Fibroblast of skin of left quadriceps (primary cell): ENCODE data around the gene DCHS1.

Experiments
- DNase-seq, 2 experiments: peaks; one replicate each; pipeline ENCODE4 v3.0.0-alpha.2; 2013; ENCODE audit warnings: low read depth in 2 of 2

The DCHS1 gene

DNA sequence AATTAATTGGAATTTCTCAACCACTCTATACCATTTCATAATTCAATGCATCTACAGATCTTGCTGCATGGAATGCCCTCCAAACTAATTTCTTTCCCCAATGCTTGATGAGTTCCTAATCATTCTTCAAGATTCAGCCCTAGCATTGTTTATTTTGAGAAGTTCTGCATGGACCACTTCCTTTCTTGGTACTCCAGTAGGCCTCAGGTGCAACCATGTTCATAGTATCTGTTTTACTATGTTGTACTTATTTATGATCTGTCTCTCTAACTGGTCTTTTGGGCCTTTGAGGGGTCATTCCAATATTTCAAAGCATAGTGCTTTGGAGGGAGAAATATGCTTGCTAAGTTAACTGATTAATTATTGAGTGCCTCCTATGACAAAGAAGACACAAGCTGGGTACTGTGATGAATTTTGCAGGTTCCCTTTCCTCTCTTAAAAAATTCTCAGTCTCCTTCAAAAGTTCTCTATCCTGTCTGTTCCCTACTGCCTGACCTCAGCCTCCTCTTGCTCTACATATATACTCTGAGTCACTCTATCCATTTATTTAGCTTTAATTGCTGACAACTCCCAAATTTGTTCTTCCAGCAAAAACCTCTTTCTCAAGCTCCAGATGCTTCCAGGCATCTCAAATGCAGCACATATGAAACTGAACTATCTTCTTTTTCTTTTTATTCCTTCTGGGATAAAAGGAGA is 18.1 kb upstream of the DCHS1 start:
- DNase-seq, result no peak

DNA sequence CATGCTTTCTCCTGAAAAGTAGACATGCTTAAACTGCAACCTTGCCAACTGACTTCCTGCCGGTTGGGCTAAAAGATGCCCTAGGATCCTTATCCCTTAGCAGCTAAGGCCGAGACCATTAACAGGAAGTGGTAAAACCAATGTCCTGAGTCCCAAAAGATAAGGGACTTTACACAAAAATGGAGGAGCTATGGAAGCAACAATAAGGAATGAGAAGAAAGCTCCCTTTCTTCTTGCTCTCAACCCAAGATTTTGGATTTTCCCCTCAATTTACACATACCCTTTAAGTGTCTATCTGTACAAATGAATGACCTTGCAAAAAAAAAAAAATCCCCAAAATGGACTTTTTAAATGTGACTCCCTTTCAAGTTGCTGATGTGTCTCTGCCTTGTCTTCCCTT is 16.4 kb upstream of the DCHS1 start:
- no peak for DNase-seq

DNA sequence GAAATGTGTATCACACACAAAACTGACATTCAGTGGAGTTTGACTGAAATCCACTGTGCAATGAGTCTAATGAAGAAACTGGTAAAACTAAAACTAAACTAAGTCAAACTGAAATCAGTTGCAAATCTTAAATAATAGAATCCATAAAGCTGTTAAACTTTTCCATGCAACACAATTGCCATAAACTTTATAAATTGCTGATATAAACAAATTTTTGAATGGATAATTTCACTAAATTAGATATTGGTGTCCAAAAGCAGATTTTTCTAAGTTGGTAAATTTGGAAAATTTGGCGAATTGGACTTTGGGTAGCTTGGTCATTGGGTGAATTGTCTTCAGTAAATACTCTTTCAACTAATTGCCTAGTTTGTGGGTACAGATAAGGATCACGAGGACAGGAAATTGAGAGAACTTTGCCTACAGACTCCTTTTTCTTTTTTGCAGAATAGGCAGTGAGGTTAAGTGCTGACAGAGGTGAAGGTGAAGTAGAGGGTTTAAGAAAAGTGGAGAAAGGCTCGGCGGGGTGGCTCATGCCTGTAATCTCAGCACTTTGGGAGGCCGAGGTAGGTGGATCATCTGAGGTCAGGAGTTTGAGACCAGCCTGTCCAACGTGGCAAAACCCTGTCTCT is 14.7 kb upstream of the DCHS1 start:
- no peak for DNase-seq

DNA sequence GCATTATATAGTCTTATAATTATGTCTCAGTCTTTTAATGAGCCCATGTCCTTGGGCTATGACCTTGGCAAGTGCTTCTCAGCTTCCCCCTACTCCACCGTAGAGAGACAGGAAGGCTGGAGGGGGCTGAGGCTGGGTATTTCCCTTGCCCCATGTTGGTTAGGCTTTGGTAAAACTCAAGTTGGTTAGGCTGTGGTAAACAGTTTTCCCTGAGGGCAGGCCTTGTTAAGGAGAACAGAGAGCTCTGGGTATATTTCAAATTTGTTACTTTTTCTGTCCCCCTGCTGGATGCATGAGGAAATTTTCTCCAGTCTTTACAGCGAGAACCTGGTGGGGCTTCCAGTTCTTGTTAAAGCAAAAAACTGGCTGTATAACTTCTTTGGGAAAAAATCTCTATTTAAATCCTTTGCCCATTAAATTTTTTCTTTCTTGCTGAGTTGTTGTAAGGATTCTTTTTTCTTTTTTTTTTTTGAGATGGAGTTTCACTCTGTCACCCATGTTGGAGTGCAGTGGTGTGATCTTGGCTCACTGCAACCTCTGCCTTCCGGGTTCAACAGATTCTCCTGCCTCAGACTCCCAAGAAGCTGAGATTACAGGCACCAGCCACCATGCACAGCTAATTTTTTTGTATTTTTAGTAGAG is 12.2 kb upstream of the DCHS1 start:
- no peak for DNase-seq

DNA sequence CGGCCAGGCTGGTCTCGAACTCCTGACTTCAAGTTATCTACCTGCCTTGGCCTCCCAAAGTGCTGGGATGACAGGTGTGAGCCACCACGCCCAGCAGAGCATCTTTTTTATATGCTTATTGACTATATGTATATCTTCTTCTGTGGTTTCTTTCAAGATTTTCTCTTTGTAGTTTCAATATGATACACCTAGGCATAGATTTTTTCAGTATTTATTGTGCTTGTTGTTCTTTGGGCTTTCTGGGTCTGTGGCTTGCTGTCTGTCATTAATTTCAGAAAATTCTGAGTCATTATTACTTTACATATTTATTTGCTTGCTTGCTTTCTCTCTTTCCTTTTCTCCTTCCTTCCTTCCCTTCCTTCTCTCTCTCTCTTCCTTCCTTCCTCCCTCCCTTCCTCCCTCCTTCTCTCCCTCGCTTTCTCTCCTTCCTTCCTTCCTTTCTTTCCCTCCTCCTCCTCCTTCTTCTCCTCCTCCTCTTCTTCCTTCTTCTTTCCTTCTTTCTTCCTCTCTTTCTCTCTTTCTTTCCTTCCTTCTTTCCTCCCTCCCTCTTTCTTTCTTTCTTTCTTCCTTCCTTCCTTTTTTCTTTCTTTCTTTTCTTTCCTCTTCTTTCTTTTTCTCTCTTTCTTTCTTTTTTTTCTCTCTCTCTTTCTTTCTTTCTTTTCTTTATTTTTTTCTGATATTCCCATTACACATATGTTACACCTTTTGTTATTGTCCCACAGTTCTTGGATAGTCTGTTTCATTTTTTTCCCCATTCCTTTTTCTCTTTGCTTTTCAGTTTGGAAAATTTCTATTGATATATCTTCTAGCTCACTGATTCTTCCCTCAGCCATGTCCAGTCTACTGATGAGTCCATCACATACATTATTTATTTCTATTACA is 10.9 kb upstream of the DCHS1 start:
- no peak for DNase-seq

DNA sequence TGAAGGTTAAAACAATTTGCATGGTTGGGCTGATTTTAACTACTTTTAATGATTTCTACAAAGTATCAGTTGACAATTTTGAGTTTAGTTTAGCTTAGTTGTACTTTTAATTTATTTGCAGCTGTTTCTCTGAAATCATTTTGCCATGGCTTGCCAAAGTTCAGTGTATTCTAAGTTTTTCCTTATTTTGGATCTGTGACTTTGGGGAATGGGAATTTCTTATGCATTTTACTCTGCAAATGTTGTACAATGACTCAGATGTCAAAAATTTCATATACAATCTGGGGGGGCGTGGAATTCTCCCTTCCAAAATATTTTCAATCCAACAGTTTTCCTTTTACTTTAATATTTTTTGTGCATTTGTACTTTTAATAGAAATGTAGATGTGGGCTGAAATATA is 8.9 kb upstream of the DCHS1 start:
- DNase-seq, result no peak

DNA sequence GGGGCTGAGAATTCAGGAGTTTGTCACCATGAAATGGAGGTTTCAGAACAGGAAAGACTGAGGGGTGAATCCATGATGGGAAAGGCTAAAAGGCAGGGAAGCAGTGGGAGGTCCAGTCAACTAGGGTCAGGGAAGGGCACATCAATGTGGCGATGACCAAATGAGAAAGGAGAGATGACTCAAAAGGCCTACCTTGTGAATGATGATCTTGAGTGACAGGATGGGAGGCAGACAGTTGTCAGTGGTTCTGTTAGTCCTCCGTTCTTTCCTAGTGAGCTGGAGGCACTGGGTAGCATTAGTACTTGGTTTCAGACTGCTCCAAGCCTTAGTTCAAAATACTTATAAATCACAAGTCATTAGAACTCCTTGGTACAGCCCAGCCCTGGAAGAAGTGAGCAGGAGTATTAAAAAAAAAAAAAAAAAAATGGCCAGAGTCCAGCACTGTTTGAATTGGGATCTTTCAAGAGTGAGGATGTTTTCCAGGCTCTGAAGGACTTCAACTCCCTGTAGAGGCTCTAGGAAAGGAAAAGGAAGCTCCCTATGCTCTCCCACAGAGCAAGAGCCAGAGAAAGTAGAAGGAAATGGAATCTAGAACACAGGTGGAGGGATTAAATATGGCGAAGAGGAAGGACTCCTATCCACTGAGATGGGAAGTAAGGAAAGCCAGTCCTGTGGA is 8.3 kb upstream of the DCHS1 start:
- DNase-seq, result no peak

DNA sequence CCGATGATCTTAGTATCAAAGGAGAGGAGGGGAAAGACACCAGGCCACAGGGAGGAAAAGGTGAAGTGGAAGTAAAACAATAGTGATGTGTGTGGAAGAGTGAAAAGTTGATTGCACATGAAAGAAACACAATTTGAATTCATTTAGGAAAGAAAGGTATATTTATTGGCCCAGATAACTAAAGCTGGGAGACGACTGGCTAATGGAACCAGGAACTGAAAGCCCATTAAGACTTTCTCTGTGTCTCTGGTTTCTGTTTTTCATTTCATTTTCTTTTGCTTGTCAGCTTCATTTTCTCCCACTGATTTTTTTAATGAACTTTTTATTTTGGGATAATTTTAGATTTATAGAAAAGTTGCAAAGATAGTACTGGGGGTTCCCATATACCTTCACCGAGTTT is 5.1 kb upstream of the DCHS1 start:
- no peak for DNase-seq

DNA sequence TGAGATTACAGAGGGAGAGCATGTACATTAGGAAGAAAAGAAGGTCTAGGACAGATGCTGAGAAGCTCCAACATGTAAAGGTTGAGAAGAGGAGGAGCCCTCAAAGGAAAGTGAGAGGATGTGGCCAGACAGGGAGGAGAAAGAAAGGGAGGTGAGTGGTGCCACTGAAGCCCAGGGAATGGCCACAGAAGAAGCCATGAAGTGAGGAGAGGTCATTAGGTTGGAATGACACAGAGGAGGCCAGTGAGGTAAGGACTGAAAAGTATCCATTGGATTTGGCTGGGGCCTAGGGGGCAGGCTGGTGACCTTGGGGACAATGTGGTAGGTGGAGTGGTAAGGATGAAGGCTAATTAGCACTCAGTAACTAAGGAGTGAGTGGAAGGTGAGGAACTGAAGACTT is 3.0 kb upstream of the DCHS1 start:
- DNase-seq, result no peak

DNA sequence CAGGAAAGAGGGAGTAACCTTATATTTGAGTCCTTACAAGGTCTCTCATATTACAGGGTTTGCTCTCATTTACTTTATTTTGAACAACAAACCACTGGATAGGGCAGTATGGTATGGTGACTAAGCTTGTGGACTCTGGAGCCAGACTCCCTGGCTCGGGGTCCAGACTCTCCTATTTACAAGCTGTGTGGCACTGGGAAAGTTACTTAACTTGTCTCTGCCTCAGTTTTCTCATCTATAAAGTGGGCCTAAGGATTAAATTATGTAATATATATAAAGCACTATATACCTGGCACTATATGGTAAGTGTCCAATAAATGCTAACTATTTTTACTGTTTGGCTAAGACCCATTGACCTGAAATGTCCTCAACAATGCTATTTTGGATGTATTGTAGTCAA is 1.7 kb upstream of the DCHS1 start:
- DNase-seq, result no peak

DNA sequence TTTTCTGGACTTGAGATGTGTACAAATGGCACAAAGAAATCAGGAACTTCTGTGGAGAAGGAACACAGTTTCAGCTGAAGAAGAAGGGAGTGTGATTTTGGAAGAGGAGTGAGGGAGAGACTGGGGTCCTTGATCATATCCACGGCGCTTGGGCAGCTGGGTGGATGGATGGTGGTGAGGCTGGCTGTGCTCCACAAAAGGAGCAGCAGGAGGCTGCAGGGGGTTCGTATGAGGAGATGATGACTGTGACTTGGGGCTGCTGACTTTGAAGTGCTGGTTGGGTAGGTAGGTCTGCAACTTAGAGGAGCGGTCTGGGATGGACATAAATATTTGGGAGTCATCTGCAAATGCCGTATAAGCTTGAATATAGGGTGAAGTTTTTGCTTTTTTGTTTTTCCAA is 1.3 kb upstream of the DCHS1 start:
- DNase-seq, result no peak

DNA sequence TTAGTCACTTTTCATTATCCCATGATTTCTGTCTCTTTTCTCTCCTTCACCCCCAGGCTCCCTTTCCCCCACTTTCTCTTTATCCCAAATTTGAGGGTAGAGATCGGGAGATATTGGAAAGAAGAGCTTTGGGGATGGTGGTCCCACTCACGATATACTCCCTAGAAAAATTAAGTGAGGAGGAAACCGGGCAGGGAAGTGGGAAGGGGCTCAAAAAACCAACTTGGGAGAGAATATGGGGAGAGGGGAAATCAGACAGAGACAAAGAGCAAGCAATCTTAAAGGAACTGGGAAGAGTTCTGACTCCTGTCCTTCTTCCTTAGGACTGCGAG is 941 bp upstream of the DCHS1 start:
- no peak for DNase-seq

DNA sequence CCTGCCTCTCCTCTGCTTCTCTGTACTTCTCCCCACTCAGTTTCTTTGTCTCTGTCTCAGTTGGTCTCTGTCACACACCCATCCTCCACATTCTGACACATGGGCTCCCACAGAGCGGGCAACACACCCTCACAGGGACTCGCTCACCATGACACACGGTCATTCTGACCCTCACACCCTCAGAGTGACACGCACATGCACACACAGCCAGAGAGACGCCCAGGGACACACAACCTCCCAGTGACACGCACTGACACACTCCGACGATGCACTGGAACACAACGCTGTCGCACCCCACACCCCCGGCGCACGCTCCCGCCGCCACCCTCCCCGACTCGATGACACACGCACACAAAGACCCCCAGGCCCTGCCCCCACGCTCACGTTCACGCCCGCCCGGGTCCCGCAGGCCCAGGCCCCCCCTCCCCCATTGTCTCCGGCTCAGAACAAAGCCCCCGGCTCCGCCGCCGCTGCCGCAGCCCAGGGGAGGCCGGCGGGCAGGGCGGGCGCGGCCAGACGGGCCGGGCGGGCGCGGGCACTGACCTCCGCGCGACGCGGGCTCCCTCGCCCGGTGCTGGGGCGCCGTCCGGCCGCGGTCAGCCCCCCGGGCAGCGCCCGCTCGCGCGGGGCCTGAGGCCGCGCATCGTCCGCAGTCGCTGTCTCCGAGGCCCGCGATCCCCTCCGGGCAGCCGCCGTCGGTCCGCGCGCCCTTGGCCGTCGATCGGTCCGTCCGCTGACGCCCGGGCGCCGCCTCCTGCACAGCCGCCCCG is 404 bp downstream of the DCHS1 start:
- no peak for DNase-seq

DNA sequence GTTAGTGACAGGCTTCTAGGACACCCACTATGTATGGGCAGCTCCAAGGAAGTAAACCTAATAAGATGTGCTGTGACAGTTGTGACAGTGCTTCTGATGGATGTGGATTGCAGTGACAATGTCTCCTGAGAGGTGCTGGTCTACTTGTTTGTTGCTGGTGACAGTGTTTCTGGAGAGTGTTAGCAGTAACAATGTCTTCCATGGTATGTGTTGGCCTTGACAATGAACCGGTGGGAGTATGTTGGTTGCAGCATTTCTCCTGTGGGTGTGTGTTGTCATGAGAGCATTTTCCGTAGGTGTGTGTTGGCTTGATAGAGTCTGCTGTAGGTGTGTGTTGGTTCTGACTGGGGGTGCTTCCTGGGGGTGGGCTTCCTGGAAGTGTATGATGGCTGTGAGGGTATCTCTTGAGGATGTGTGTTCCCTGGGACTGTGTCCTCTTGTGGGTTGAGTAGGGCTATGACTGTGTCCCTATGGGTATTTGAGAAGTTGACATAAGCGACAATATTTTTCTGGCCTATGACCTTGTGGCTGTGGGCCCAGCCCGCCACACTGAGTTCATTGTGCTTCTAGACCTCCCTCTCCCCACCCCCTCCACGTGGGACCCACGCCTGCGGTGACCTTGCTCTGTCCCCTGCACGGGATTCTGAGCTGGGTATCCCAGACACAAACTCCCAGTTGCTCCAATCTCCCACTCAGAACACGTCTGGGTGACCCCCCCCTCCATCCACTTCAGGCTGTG is 1.2 kb downstream of the DCHS1 start:
- DNase-seq, result no peak

DNA sequence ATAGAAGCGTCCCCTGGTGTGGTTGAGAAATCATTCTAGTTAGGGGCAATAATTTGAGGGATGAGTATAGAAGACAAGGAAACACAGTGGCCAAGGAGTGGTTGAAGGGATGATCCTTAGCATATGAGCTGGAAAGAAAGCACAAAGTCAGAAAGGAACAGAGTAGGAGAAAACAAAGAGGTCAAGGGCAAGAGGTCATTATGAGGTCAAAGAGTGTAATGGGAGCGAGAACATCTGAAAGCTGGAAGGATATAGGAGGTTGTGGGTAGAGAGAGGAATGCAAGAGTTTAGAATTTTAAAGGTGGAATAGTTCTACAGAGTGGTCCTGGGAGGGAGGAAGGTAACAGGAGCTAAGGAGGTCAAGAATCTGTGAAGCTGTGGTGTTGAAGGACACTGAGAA is 2.0 kb downstream of the DCHS1 start:
- no peak for DNase-seq

DNA sequence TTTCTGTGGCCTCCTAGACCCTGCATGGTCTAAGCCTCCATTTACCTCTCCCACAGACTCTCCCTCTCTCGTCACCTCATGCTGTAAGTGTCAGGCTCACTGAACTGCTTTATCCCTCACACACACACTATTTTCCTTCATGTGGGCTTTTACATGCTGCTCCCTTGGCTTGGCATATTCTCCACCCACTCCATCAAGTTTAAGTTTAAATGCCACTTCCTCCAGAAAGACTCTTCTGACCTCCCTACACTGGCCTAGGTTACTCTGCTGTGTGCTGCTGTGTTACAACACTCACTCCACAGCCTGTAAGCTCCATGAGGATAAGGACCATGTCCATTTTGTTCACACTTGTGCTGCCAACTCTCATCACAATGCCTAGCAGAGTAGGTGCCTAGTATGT is 2.5 kb downstream of the DCHS1 start:
- no peak for DNase-seq

DNA sequence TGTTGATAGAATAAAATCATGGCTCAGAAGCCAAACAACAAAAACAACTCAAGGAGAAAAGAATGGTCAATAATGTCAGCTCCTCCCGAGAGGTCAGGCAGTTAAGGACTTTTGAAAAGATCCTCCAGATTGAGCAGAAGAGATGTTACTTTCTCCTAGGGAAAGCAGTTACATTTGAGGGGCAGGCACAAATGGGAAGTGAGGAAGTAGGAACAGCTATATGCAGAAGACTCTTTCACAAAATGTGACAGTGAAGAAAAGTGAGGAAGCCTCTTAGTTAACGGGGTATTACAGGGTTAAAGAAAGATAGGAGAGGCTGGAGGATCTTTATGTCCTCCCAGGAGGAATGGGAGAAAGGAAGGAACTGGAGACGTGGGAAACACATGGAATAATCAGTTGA is 3.4 kb downstream of the DCHS1 start:
- DNase-seq, result no peak

DNA sequence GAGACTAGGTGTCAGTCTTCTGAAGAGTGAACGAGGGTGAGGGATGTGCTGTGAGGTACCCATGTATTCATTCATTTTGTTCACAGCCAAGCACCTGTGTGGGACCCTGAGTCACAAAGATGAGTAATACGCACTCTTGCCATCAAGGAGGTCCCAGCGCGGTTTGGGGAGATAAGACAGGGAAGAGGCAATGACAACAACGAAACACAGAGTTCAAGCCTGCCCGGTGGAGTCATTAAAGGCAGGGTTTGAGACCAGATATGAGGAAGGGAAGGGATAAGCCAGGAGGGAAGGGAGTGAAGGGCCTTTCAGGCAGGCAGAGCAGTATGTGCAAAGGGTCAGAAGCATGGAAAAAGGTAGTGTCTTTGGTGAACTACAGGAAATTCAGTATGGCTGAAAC is 4.6 kb downstream of the DCHS1 start:
- DNase-seq, result no peak

DNA sequence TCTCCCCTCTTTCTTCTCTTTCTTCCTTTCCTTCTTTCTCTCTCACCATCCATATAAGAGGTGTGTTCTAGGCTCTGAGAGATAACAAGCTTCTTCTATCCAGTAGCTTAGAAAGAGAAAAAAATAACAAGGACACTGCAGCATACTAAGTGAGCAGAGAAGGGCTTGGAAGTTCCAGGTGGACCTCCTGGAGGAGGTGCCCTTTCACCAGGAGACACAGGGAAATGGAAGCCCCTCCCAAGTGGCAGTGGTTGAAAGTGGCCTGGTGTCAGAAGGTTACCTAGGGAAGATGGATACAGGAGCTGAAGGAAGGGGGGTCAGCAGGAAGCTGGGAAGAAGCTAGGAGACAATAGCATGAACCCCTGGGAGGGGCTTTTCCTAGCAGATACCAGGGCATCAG is 5.5 kb downstream of the DCHS1 start:
- DNase-seq, result no peak

DNA sequence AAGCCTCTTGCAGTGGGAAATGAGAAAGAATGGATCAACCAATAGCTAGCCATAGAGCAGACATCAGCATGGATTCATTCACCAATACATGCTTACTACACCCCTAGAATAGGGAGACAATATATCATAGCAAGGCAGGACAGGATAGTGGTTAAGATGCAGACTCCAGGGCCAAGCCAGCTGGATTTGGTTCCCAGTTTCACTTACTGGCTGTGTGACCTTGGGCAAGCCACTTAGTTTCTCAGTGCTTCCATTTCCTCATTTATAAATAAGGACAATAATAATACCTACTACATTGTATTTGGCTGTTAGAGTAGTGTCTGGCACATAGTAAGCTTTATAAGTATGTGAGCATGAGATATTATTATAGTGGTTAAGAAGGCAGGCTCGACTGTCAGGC is 7.1 kb downstream of the DCHS1 start:
- no peak for DNase-seq

DNA sequence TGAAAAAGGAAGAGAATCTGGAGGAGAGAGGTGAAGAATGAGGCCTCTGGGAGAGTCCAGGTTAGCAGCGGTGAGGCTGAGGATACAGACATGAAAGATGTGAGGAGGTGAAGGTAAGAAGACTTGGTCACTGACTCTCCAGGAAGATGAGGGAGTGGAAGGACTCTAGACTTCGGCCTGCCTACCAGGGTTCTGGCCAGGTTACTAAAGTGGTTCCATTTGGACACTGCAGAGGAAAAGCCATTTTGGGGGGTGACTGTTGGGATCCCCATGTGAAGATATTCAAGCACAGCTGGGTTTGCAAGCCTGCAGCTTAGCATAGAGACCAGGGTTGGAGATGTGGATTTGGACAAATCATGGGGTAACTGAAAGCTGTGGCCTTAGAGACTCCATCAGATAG is 7.8 kb downstream of the DCHS1 start:
- no peak for DNase-seq
